NCI-H82 (cell line): Measurements from ENCODE around the gene ZDHHC4.
"Not testable (repeated sequence)": the region's sequence is repeated elsewhere in the genome, so short reads cannot be mapped to it uniquely, and the experiment has no call there.

ENCODE experiments used
- DNase-seq: peaks from one replicate; lab custom pipeline; 2025; lab: John Stamatoyannopoulos, UW

The ZDHHC4 gene

DNA sequence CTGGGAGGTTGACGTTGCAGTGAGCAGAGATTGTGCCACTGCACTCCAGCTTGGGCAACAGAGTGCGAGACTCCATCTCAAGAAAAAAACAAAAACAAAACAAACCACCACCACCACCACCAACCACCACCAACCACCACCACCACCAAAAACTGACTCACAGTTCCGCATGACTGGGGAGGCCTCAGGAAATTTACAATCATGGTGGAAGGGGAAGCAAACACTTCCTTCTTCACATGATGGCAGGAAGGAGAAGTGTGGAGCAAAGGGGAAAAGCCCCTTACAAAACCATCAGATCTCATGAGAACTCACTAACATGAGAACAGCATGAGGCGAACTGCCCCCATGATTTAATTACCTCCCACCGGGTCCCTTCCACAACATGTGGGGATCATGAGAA lies 57.7 kb downstream of the ZDHHC4 start:
- DNase-seq: not testable (repeated sequence)

- peak; percentile 44 for DNase-seq
Measured at GRCh38 chr7:6636741-6637543, 59.7 kb downstream of the ZDHHC4 start, which contains the start of gene ZNF316. TSS of gene ZNF316 (plus strand) at chr7:6637318. CDS start at chr7:6642410, 5,092 bp downstream.

DNA sequence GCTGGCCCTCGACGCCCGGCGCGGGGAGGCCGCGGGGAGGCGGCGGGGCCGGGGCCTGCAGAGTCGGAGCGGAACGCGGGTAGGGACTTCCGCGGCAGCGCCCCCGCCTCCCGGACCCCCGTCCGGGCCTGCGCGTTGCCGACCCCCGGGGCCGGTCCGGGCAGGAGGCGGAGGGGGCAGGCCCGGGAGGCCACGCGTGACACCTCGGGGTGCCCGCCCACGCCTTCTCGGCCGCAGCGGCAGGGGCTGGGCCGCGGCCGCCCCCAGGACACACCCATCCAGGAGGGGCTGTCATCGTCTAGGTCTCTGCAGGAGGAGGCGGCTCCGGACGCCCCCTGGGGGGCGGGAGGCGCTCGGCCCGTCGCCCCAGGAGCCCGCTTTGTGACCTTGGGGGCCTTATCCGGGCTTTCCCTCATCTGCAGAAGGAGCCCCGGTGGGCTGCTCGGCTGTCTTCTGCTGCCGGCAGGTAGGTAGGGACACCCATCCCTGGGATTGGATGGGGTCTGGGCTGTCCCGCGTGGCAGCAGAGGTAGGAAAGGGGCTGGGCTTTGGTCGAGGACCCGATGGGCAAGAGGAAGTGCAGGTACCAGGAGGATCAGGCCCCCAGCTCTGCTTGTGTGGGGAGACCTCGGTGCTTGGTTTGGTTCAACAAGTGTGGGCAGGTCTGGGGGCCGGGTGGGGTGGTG lies 60.4 kb downstream of the ZDHHC4 start:
- peak; percentile 57 for DNase-seq
